Left ventricle myocardium superior (tissue), 1 donor: ENCODE data around the gene NRG3. TPM values are rescaled to one million over a fixed set of nuclear protein-coding genes. Genes with fewer than 3 reads are reported as not detected.

ENCODE experiments used
- ATAC-seq: fragments of 200-7000 bp; cut with Tn5 transposase; one replicate; pipeline ENCODE4 v1.9.1; 2020; ENCODE audit warnings: mild to moderate bottlenecking, moderate library complexity
- DNase-seq: peaks from one replicate; pipeline ENCODE4 v3.0.0-alpha.2; 2020
- intact Hi-C: fragments of 100-400 bp; cut with micrococcal nuclease; formaldehyde crosslinking; loops from one replicate; pipeline ENCODE4 v1.11.0; 2022
- long read RNA-seq: library from polyadenylated mRNA; unstranded; transcript quantifications from one replicate; pipeline ENCODE4 v2.0.0, GENCODE V29; 2021
- total RNA-seq: library from RNA; stranded (reverse); fragmentation: NEBNext Ultra II Directional; extraction: Animal tissue kit (Norgen Biotek cat#: 25700); gene quantifications from one replicate; pipeline ENCODE4 v1.2.1, GENCODE V29; 2021
- donor health status: DM: no; HTN: yes; CAD: no; lungs with severe emphysema.

Gene NRG3
- 0.15 TPM for total RNA-seq
- long read RNA-seq, result 0 reads

DNA sequence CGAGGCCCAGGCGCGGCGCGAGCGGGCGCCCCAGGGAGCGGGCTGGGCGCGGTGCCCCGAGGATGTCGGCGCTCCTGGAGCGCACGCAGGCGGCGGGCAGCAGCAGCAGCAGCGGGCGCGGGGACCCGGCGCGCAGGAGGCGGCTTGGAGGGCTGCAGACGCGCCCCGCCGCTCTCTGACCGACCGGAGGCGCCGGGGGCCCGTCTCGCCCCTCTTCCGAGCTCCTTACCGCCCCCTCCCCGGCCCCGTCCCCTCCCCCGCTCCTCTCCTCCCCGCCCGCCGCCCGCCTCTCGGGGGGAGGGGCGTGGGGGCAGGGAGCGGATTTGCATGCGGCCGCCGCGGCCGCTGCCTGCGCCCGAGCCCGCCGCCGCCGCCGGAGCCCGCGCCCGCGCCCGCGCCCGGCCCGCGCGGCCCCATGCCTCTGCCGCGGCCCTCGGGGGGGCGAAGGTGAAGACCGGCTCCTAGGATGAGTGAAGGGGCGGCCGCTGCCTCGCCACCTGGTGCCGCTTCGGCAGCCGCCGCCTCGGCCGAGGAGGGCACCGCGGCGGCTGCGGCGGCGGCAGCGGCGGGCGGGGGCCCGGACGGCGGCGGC, at the start of gene NRG3:
Gene NRG3 (plus strand): TSS at position 320 of the 592 bp plus-strand sequence.
- ATAC-seq (no peak), DNase-seq (no peak)
- intact Hi-C loops, result no loop called here

- no peak for ATAC-seq
- intact Hi-C loops, result no loop called here
Observed at GRCh38 chr10:81828251-81828650, 46.7 kb upstream of the NRG3 start.

GRCh38 chr10:81831060-81831459, 43.9 kb upstream of the NRG3 start:
- ATAC-seq, result no peak
- intact Hi-C loops, result no loop called here
- DNase-seq, result no peak

More at GRCh38 chr10:81828251-81828650, 46.7 kb upstream of the NRG3 start:
- DNase-seq, result no peak

- intact Hi-C loops, result no loop called here
- DNase-seq, result no peak
- ATAC-seq, result no peak
Observed at GRCh38 chr10:81838950-81839349, 36.0 kb upstream of the NRG3 start.

DNA sequence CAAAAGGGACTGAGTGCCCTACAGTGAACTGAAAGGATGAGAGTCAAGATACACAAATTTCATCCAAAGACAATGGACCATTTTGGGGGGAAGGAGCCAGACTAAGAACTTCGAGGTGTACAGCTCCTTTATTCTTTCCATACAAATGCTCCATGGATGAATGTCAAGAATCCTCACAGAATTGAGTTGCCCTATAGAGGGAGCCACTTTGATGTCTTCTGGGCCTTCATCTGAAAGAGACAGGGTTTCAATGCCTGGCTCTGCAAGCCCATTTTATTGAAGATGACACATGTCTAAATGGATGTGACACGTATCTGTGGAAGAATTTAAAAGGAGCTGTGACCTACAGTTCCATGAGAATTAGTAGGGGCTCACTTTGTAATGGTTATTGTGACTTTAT, 32.0 kb upstream of the NRG3 start:
- intact Hi-C loops, result no loop called here
- DNase-seq, result no peak
- no peak for ATAC-seq

- DNase-seq (no peak), ATAC-seq (no peak)
- intact Hi-C loops, result no loop called here
Observed at GRCh38 chr10:81847675-81848074, 27.3 kb upstream of the NRG3 start.

DNA sequence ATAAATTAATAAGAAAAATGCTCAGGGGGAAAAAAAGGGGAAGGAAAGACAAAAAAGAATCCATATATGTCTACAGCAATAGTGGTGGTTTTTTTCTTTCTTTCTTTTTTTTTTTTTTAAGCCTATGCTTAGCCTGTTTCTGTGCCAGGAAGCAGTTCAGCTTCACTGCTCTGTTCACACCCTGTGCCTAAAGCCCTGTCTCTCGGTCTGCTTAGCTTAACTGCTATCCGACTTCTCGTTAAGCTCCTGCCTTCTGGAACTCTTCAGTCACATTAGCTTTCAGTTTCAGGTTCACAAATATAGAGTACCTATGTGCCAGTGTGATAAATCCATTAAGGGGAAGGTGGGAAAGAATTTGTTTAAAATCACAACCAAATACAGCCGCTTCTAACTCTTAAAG, 26.5 kb upstream of the NRG3 start:
- intact Hi-C loops, result no loop called here
- ATAC-seq, result no peak

GRCh38 chr10:81848931-81849330, 26.1 kb upstream of the NRG3 start:
- no peak for DNase-seq
- ATAC-seq, result no peak
- intact Hi-C loops, result no loop called here

More for the DNA sequence above, 26.5 kb upstream of the NRG3 start:
- DNase-seq, result no peak

GRCh38 chr10:81862596-81862995, 12.4 kb upstream of the NRG3 start:
- DNase-seq, result no peak
- intact Hi-C loops, result no loop called here
- ATAC-seq, result no peak

DNA sequence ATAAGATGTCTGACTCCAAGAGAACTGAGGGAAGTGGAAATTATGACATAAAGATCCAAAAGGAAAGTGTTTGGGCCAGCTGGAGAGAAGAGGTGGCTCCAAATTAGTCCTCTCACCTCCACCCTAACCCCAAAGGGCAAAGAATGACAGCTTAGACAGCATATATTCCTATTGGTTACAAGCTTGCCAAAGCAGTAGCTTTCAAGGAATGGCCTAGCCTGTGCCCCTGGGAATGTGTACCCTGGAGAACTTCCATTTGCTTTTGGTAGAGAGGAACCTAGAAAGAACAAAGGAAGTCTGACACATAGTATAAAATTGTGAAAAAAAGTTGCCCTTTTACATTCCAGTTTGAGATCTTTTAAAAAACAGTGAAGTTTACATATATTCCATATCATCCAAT, 11.2 kb upstream of the NRG3 start:
- ATAC-seq (no peak), DNase-seq (no peak)
- intact Hi-C loops, result no loop called here

GRCh38 chr10:81865581-81865980, 9.4 kb upstream of the NRG3 start:
- intact Hi-C loops, result no loop called here
- DNase-seq (no peak), ATAC-seq (no peak)

DNA sequence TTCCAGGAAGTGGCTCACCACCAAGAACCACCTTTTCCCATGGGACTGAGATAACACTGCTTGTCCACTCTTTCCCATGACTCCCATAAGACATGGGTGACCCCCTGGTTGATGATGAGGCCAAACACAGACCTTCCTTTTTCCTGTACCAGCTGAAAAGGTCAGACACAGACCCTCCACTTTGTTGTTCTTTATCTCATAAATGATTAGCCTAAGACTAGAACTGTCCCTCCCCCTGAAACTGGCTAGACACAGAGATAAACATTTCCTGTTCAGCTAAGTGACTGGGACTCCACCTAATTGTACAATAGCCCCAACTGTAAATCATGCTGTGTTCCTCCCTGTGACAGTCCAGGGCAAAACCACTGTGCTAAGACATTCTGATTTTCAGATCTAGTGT, 8.2 kb upstream of the NRG3 start:
- ATAC-seq, result peak; percentile 51
- intact Hi-C loops, result no loop called here
- no peak for DNase-seq

- DNase-seq (no peak), ATAC-seq (no peak)
- intact Hi-C loops, result no loop called here
Observed at GRCh38 chr10:81870472-81870871, 4.5 kb upstream of the NRG3 start.

DNA sequence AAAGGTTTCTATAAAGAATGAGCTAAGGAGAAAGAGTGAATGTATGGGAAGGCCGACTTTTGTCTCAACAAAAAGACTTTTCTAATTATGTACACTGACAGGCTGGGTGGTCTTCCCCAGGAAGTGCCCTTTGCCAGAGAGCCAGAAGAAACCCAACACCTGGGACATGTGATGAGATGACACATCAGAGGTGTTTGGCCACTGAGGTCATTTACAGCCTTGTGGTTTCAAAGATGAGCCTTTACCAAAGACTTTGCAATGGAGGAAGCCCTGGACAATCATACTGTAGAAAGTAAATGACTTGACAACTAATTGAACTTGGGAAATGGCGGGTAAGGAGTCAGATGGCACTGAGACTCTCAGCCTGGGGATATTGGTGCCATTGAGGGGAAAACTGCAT, 3.4 kb upstream of the NRG3 start:
- DNase-seq (no peak), ATAC-seq (no peak)
- intact Hi-C loops, result no loop called here

- intact Hi-C loops, result no loop called here
- ATAC-seq (no peak), DNase-seq (no peak)
Observed at GRCh38 chr10:81872206-81872862, 2.7 kb upstream of the NRG3 start.

- intact Hi-C loops, result no loop called here
- DNase-seq, result no peak
- no peak for ATAC-seq
Observed at GRCh38 chr10:81873231-81873931, 1.6 kb upstream of the NRG3 start.

GRCh38 chr10:81873932-81874816, 820 bp upstream of the NRG3 start:
- DNase-seq (peak; percentile 52), ATAC-seq (peak; percentile 66)
- intact Hi-C loops, result no loop called here

DNA sequence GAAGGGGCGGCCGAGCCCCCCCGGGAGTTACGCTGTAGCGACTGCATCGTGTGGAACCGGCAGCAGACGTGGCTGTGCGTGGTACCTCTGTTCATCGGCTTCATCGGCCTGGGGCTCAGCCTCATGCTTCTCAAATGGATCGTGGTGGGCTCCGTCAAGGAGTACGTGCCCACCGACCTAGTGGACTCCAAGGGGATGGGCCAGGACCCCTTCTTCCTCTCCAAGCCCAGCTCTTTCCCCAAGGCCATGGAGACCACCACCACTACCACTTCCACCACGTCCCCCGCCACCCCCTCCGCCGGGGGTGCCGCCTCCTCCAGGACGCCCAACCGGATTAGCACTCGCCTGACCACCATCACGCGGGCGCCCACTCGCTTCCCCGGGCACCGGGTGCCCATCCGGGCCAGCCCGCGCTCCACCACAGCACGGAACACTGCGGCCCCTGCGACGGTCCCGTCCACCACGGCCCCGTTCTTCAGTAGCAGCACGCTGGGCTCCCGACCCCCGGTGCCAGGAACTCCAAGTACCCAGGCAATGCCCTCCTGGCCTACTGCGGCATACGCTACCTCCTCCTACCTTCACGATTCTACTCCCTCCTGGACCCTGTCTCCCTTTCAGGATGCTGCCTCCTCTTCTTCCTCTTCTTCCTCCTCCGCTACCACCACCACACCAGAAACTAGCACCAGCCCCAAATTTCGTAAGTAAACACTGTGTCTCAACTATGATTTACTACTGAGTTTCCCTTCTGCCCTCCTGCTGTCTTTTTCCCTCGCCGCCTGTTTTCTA, 666 bp downstream of the NRG3 start:
- ATAC-seq, result no peak
- intact Hi-C loops, result no loop called here
- no peak for DNase-seq
